Hippocampal formation (tissue), 2 donors: ENCODE results near the gene CUBN.

ENCODE experiments used
- DNase-seq, 2 donors: peaks; one replicate each; lab custom pipeline; 2025; lab: John Stamatoyannopoulos, UW

Gene CUBN

GRCh38 chr10:17129741-17130140 lies at the start of gene CUBN:
Gene CUBN (minus strand): TSS chr10:17129811. CDS start chr10:17129765, 46 bp downstream.
- DNase-seq, result no peak

- DNase-seq, result no peak
Observed at GRCh38 chr10:17179002-17179401, 49.4 kb upstream of the CUBN start.

- no peak for DNase-seq
Observed at GRCh38 chr10:17178006-17178405, 48.4 kb upstream of the CUBN start.

GRCh38 chr10:17177014-17177413 lies 47.4 kb upstream of the CUBN start:
- DNase-seq, result no peak

- DNase-seq, result no peak
Observed at GRCh38 chr10:17176091-17176490, 46.5 kb upstream of the CUBN start.

- no peak for DNase-seq
Observed at GRCh38 chr10:17175551-17175950, 45.9 kb upstream of the CUBN start.

GRCh38 chr10:17174626-17175025 lies 45.0 kb upstream of the CUBN start:
- DNase-seq, result no peak

- no peak for DNase-seq
Observed at GRCh38 chr10:17171141-17171641, 41.6 kb upstream of the CUBN start.

- no peak for DNase-seq
Observed at GRCh38 chr10:17169803-17170202, 40.2 kb upstream of the CUBN start.

- DNase-seq, result no peak
Observed at GRCh38 chr10:17166699-17167098, 37.1 kb upstream of the CUBN start.

GRCh38 chr10:17162828-17163227 lies 33.2 kb upstream of the CUBN start:
- DNase-seq, result no peak

- no peak for DNase-seq
Observed at GRCh38 chr10:17161775-17162174, 32.2 kb upstream of the CUBN start.

- DNase-seq, result no peak
Observed at GRCh38 chr10:17157024-17157423, 27.4 kb upstream of the CUBN start.

- no peak for DNase-seq
Observed at GRCh38 chr10:17155826-17156225, 26.2 kb upstream of the CUBN start.

- DNase-seq, result no peak
Observed at GRCh38 chr10:17154116-17154515, 24.5 kb upstream of the CUBN start.

GRCh38 chr10:17153321-17153720 lies 23.7 kb upstream of the CUBN start:
- DNase-seq, result no peak

GRCh38 chr10:17151716-17152115 lies 22.1 kb upstream of the CUBN start:
- DNase-seq, result no peak

- no peak for DNase-seq
Observed at GRCh38 chr10:17147884-17148489, 18.4 kb upstream of the CUBN start.

GRCh38 chr10:17146892-17147291 lies 17.3 kb upstream of the CUBN start:
- no peak for DNase-seq

- DNase-seq, result no peak
Observed at GRCh38 chr10:17145239-17145638, 15.6 kb upstream of the CUBN start.

GRCh38 chr10:17144757-17145156 lies 15.1 kb upstream of the CUBN start:
- no peak for DNase-seq

GRCh38 chr10:17144032-17144431 lies 14.4 kb upstream of the CUBN start:
- no peak for DNase-seq

GRCh38 chr10:17143055-17143690 lies 13.6 kb upstream of the CUBN start:
- DNase-seq, result no peak
